Mesendoderm (in vitro differentiated cells): Measurements from ENCODE around the gene FBXO11.

Experiments used
- DNase-seq: peaks from one replicate; pipeline ENCODE4 v3.0.0; 2013
- H2AK5ac ChIP-seq: 2 replicates; pipeline ENCODE4 v1.6.1; 2013; ENCODE audit warnings: low read length, inconsistent platforms
- H2BK120ac ChIP-seq: 2 replicates; pipeline ENCODE4 v1.6.1; 2013; ENCODE audit warnings: low read depth, mild to moderate bottlenecking, low read length, moderate library complexity, mixed read lengths
- H2BK15ac ChIP-seq: replicated peaks from 2 replicates; pipeline ENCODE4 v1.6.1; 2013; ENCODE audit warnings: low read depth, mild to moderate bottlenecking, moderate library complexity
- H2BK5ac ChIP-seq: 2 replicates; pipeline ENCODE4 v1.6.1; 2013; ENCODE audit warnings: low read length, inconsistent platforms
- H3K18ac ChIP-seq: 2 replicates; pipeline ENCODE4 v1.6.1; 2013; ENCODE audit warnings: mild to moderate bottlenecking, low read length, mixed read lengths
- H3K23ac ChIP-seq: one replicate; pipeline ENCODE4 v1.6.1; 2013; ENCODE audit warnings: low read length
- H3K27ac ChIP-seq: 2 replicates; pipeline ENCODE4 v1.5.1; 2013; ENCODE audit warnings: low read depth, mild to moderate bottlenecking, inconsistent platforms, low read length, moderate library complexity
- H3K27me3 ChIP-seq: 2 replicates; pipeline ENCODE4 v1.6.1; 2013; ENCODE audit warnings: low read length, control low read depth, mild to moderate bottlenecking, inconsistent platforms; ENCODE audit not compliant: insufficient read depth, poor library complexity
- H3K36me3 ChIP-seq: 2 replicates; pipeline ENCODE4 v1.6.1; 2013; ENCODE audit warnings: low read length, inconsistent platforms; ENCODE audit not compliant: control insufficient read depth, insufficient read depth
- H3K4ac ChIP-seq: one replicate; pipeline ENCODE4 v1.6.1; 2013; ENCODE audit warnings: low read depth, mild to moderate bottlenecking, low read length, moderate library complexity
- H3K4me1 ChIP-seq: 2 replicates; pipeline ENCODE4 v1.6.1; 2013; ENCODE audit warnings: low read depth, low read length, inconsistent platforms; ENCODE audit not compliant: control insufficient read depth
- H3K4me2 ChIP-seq: 2 replicates; pipeline ENCODE4 v1.6.1; 2013; ENCODE audit warnings: low read length
- H3K4me3 ChIP-seq: 2 replicates; pipeline ENCODE4 v1.5.1; 2013; ENCODE audit warnings: mild to moderate bottlenecking, low read length
- H3K56ac ChIP-seq: one replicate; pipeline ENCODE4 v1.6.1; 2013; ENCODE audit warnings: low read length
- H3K79me1 ChIP-seq: 2 replicates; pipeline ENCODE4 v1.6.1; 2013; ENCODE audit warnings: low read length, inconsistent platforms
- H3K79me2 ChIP-seq: 2 replicates; pipeline ENCODE4 v1.6.1; 2013; ENCODE audit warnings: mild to moderate bottlenecking, low read length; ENCODE audit not compliant: control insufficient read depth, insufficient read depth
- H3K9ac ChIP-seq: 2 replicates; pipeline ENCODE4 v1.6.1; 2013; ENCODE audit warnings: low read length, inconsistent platforms
- H4K5ac ChIP-seq: one replicate; pipeline ENCODE4 v1.6.1; 2013; ENCODE audit warnings: low read length
- H4K8ac ChIP-seq: one replicate; pipeline ENCODE4 v1.6.1; 2013; ENCODE audit warnings: low read depth, mild to moderate bottlenecking, control low read depth, low read length, moderate library complexity
- WGBS: extraction: QIAGEN DNeasy Blood & Tissue Kit; methylation state at CpG from one replicate; pipeline ENCODE4 v1.1.7; 2013; ENCODE audit warnings: low lambda C conversion rate, missing lambda C conversion rate; ENCODE audit not compliant: insufficient coverage; ENCODE audit errors: extremely low coverage; 5-methylcytosine and 5-hydroxymethylcytosine counted together

Gene FBXO11

GRCh38 chr2:47893771-47894170 is 12.5 kb downstream of the FBXO11 start:
- no CpG with 5 or more reads among the region's 1 CpG for WGBS
- H3K36me3 ChIP-seq: no peaks in the 10 kb centered on the region
- no peak overlapping the region for H3K27ac ChIP-seq

GRCh38 chr2:47892338-47892730 is 14.0 kb downstream of the FBXO11 start:
- no peak overlapping the region for H4K5ac ChIP-seq
- H3K4me2 ChIP-seq: no peak overlapping the region
- no peaks in the 10 kb centered on the region for H3K4me1 ChIP-seq
- DNase-seq: no peak
- H3K23ac ChIP-seq: no peak overlapping the region
- H3K79me2 ChIP-seq: peaks cover 51% of the 10 kb centered on the region
- H2BK120ac ChIP-seq: no peak overlapping the region
- no peaks in the 10 kb centered on the region for H3K27me3 ChIP-seq
- WGBS: no CpG with 5 or more reads among the region's 2 CpGs
- peaks cover 2% of the 10 kb centered on the region for H3K79me1 ChIP-seq
- no peak overlapping the region for H3K9ac ChIP-seq
- H3K56ac ChIP-seq: no peak overlapping the region
- no peak overlapping the region for H3K18ac ChIP-seq
- H4K8ac ChIP-seq: no peak overlapping the region
- H3K4ac ChIP-seq: no peak overlapping the region
- H3K36me3 ChIP-seq: no peaks in the 10 kb centered on the region
- H2AK5ac ChIP-seq: no peak overlapping the region
- H2BK5ac ChIP-seq: no peak overlapping the region
- no peak overlapping the region for H3K27ac ChIP-seq
- no peak overlapping the region for H3K4me3 ChIP-seq
- H2BK15ac ChIP-seq: no peak overlapping the region

More at GRCh38 chr2:47893771-47894170, 12.5 kb downstream of the FBXO11 start:
- H2BK120ac ChIP-seq: no peak overlapping the region
- peaks cover 49% of the 10 kb centered on the region for H3K79me2 ChIP-seq
- H3K4me2 ChIP-seq: no peak overlapping the region
- H2BK5ac ChIP-seq: no peak overlapping the region
- H2AK5ac ChIP-seq: no peak overlapping the region
- H3K79me1 ChIP-seq: peaks cover 2% of the 10 kb centered on the region
- no peaks in the 10 kb centered on the region for H3K4me1 ChIP-seq
- no peak overlapping the region for H2BK15ac ChIP-seq
- no peak overlapping the region for H3K4me3 ChIP-seq
- no peaks in the 10 kb centered on the region for H3K27me3 ChIP-seq
- H3K4ac ChIP-seq: no peak overlapping the region
- no peak overlapping the region for H3K56ac ChIP-seq
- no peak overlapping the region for H4K8ac ChIP-seq
- H3K9ac ChIP-seq: no peak overlapping the region
- H4K5ac ChIP-seq: no peak overlapping the region
- no peak overlapping the region for H3K23ac ChIP-seq
- DNase-seq: no peak
- no peak overlapping the region for H3K18ac ChIP-seq

GRCh38 chr2:47891369-47892337 is 14.6 kb downstream of the FBXO11 start:
- DNase-seq: no peak

DNA sequence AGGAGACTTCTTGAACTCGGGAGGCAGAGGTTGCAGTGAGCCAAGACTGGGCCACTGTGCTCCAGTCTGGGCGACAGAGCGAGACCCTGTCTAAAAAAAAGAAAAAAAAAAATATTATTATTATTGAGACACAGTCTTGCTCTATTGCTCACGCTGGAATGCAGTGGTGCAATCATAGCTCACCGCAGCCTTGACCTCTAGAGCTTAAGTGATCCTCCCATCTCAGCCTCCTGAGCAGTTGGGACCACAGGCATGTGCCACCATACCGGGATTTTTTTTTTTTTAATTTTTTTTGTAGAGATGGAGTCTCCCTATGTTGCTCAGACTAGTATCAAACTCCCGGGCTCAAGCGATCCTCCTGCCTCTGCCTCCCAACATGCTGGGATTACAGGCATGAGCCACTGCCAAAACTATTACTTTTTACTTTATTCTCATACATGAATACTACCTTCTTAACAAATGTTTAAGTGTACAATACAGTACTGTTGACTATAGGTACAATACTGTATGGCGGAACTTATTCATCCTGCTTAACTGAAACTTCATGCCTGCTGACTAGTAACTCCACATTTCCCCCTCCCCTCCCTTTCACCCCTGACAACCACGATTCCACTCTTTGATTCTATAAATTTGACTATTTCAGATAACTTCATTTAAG is 15.5 kb downstream of the FBXO11 start:
- H3K56ac ChIP-seq: no peak overlapping the region
- no peaks in the 10 kb centered on the region for H3K36me3 ChIP-seq
- no peaks in the 10 kb centered on the region for H3K4me1 ChIP-seq
- H3K27me3 ChIP-seq: no peaks in the 10 kb centered on the region
- H3K27ac ChIP-seq: no peak overlapping the region
- DNase-seq: no peak
- H4K8ac ChIP-seq: no peak overlapping the region
- no peak overlapping the region for H3K18ac ChIP-seq
- H3K4me3 ChIP-seq: no peak overlapping the region
- no peak overlapping the region for H4K5ac ChIP-seq
- no peak overlapping the region for H3K23ac ChIP-seq
- no peak overlapping the region for H3K9ac ChIP-seq
- peaks cover 48% of the 10 kb centered on the region for H3K79me2 ChIP-seq
- no peak overlapping the region for H2BK5ac ChIP-seq
- no peak overlapping the region for H2BK120ac ChIP-seq
- H2AK5ac ChIP-seq: no peak overlapping the region
- no peak overlapping the region for H2BK15ac ChIP-seq
- no peak overlapping the region for H3K4ac ChIP-seq
- no CpG with 5 or more reads among the region's 10 CpGs for WGBS
- no peak overlapping the region for H3K4me2 ChIP-seq
- H3K79me1 ChIP-seq: peaks cover 2% of the 10 kb centered on the region

More at GRCh38 chr2:47891369-47892337, 14.6 kb downstream of the FBXO11 start:
- no peak overlapping the region for H2BK5ac ChIP-seq
- H3K79me1 ChIP-seq: peaks cover 2% of the 10 kb centered on the region
- no peak overlapping the region for H2AK5ac ChIP-seq
- H3K4me2 ChIP-seq: no peak overlapping the region
- no peaks in the 10 kb centered on the region for H3K27me3 ChIP-seq
- H3K4me3 ChIP-seq: no peak overlapping the region
- H3K18ac ChIP-seq: no peak overlapping the region
- no peak overlapping the region for H3K27ac ChIP-seq
- no peak overlapping the region for H3K4ac ChIP-seq
- no peak overlapping the region for H3K23ac ChIP-seq
- no peak overlapping the region for H4K5ac ChIP-seq
- H3K56ac ChIP-seq: no peak overlapping the region
- H3K4me1 ChIP-seq: no peaks in the 10 kb centered on the region
- no peak overlapping the region for H4K8ac ChIP-seq
- no peak overlapping the region for H3K9ac ChIP-seq
- H3K36me3 ChIP-seq: no peaks in the 10 kb centered on the region
- no peak overlapping the region for H2BK15ac ChIP-seq
- H2BK120ac ChIP-seq: no peak overlapping the region
- peaks cover 53% of the 10 kb centered on the region for H3K79me2 ChIP-seq
- WGBS: no CpG with 5 or more reads among the region's 2 CpGs

- no peak overlapping the region for H4K8ac ChIP-seq
- no peak overlapping the region for H2AK5ac ChIP-seq
- no peak overlapping the region for H3K9ac ChIP-seq
- peaks cover 44% of the 10 kb centered on the region for H3K79me2 ChIP-seq
- WGBS: no CpG with 5 or more reads among the region's 2 CpGs
- peaks cover 2% of the 10 kb centered on the region for H3K79me1 ChIP-seq
- H2BK5ac ChIP-seq: no peak overlapping the region
- H3K23ac ChIP-seq: no peak overlapping the region
- no peak overlapping the region for H3K18ac ChIP-seq
- H4K5ac ChIP-seq: no peak overlapping the region
- H3K27me3 ChIP-seq: no peaks in the 10 kb centered on the region
- no peaks in the 10 kb centered on the region for H3K4me1 ChIP-seq
- no peak overlapping the region for H2BK15ac ChIP-seq
- no peak overlapping the region for H2BK120ac ChIP-seq
- no peaks in the 10 kb centered on the region for H3K36me3 ChIP-seq
- no peak for DNase-seq
- no peak overlapping the region for H3K4ac ChIP-seq
- no peak overlapping the region for H3K4me2 ChIP-seq
- no peak overlapping the region for H3K4me3 ChIP-seq
- no peak overlapping the region for H3K56ac ChIP-seq
- H3K27ac ChIP-seq: no peak overlapping the region
Observed at GRCh38 chr2:47888581-47889280, 17.6 kb downstream of the FBXO11 start.
